ENCODE measurements around the gene KRTAP5-2. TPM values are rescaled to one million over a fixed set of nuclear protein-coding genes. Genes with fewer than 3 reads are reported as not detected.

Gene KRTAP5-2
- total RNA-seq, 1 experiment from 2014 or later: not detected

- Histone ChIP-seq H3K14ac (ENCODE audit: insufficient read depth, low read length) (no peak overlapping the region), H4K20me1 (ENCODE audit: control insufficient read depth, insufficient read depth, insufficient read length) (no peaks in the 10 kb centered on the region), H3K56ac (ENCODE audit: insufficient read length, low read depth, low read length) (no peak overlapping the region), H2BK15ac (ENCODE audit: low read depth, low read length) (no peak overlapping the region), H3K27me3 (ENCODE audit: insufficient read depth, low read length) (peaks cover 19% of the 10 kb centered on the region), H3K79me1 (ENCODE audit: insufficient read depth, low read depth, low read length, poor library complexity, severe bottlenecking) (no peaks in the 10 kb centered on the region), H3K9me3 (ENCODE audit: control insufficient read depth, low read depth, low read length) (no peaks in the 10 kb centered on the region), H3K9ac (ENCODE audit: extremely low read depth, insufficient read length, low read length) (no peak overlapping the region), H4K5ac (ENCODE audit: insufficient read length, low read depth, low read length) (no peak overlapping the region), H2BK120ac (ENCODE audit: low read depth, low read length, poor library complexity, severe bottlenecking) (no peak overlapping the region), H2BK5ac (ENCODE audit: insufficient read length, low read length) (no peak overlapping the region), H3K4ac (ENCODE audit: low read depth, low read length) (no peak overlapping the region), H3K23me2 (ENCODE audit: insufficient read length, low read depth, low read length, poor library complexity, severe bottlenecking) (peaks cover 22% of the 10 kb centered on the region), H3K18ac (ENCODE audit: insufficient read length, low read depth, low read length) (no peak overlapping the region), H3T11ph (ENCODE audit: low read length) (no peak overlapping the region), H3K23ac (ENCODE audit: insufficient read length, low read depth, low read length) (no peak overlapping the region), H2BK20ac (ENCODE audit: low read depth, low read length, poor library complexity, severe bottlenecking) (no peak overlapping the region), H2AFZ (ENCODE audit: low read length) (no peak overlapping the region), H4K8ac (replicated peaks; ENCODE audit: insufficient read length, low read depth, low read length) (no peak overlapping the region), H3K4me1 (ENCODE audit: insufficient read depth, low read length) (no peaks in the 10 kb centered on the region), H2BK12ac (ENCODE audit: insufficient read length, low read depth, low read length) (no peak overlapping the region), H3K4me2 (ENCODE audit: insufficient read depth, insufficient read length, low read length) (no peak overlapping the region), H3K79me2 (ENCODE audit: insufficient read depth, low read length) (no peaks in the 10 kb centered on the region), H3K27ac (ENCODE audit: insufficient read length, low read depth, low read length) (no peak overlapping the region), H4K91ac (ENCODE audit: insufficient read length, low read depth, low read length) (no peak overlapping the region), H2AK5ac (ENCODE audit: insufficient read length, low read length) (no peak overlapping the region)
- no peak for DNase-seq
- Mint-ChIP-seq H3K4me1 (peaks cover 5 to 15% of the 10 kb centered on the region in 2 experiments; a peak in 3 of 4 replicates), H3K4me3 (no peak overlapping the region), H3K9me3 (peaks cover 8 to 9% of the 10 kb centered on the region in 2 experiments), H3K36me3 (ENCODE audit: insufficient read depth in 1 of 3, low read depth in 3 of 3) (peaks cover 0 to 4% (median 0%) of the 10 kb centered on the region in 3 experiments; a peak in 3 of 7 replicates), H3K27ac (no peak overlapping the region), H3K27me3 (ENCODE audit: low read depth) (peaks cover 74% of the 10 kb centered on the region)
- TF ChIP-seq, protein P1, sequence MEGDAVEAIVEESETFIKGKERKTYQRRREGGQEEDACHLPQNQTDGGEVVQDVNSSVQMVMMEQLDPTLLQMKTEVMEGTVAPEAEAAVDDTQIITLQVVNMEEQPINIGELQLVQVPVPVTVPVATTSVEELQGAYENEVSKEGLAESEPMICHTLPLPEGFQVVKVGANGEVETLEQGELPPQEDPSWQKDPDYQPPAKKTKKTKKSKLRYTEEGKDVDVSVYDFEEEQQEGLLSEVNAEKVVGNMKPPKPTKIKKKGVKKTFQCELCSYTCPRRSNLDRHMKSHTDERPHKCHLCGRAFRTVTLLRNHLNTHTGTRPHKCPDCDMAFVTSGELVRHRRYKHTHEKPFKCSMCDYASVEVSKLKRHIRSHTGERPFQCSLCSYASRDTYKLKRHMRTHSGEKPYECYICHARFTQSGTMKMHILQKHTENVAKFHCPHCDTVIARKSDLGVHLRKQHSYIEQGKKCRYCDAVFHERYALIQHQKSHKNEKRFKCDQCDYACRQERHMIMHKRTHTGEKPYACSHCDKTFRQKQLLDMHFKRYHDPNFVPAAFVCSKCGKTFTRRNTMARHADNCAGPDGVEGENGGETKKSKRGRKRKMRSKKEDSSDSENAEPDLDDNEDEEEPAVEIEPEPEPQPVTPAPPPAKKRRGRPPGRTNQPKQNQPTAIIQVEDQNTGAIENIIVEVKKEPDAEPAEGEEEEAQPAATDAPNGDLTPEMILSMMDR (conservative IDR thresholded peaks at IDR 0.05): no peak
- WGBS (ENCODE audit: extremely low coverage, insufficient read length, low lambda C conversion rate): no CpG with 5 or more reads among the region's 7 CpGs
Observed at GRCh38 chr11:1574933-1575242, 23.2 kb downstream of the KRTAP5-2 start.

Data from H9 (cell line).